H9 (cell line): ENCODE results near the gene KLK1. TPM values are rescaled to one million over a fixed set of nuclear protein-coding genes. Genes with fewer than 3 reads are reported as not detected.
"Not testable (repeated sequence)": the region's sequence is repeated elsewhere in the genome, so short reads cannot be mapped to it uniquely, and the experiment has no call there.

Source experiments
- DNase-seq: peaks from one replicate; pipeline ENCODE4 v3.0.0-alpha.2; 2017
- H2AFZ ChIP-seq: one replicate; pipeline ENCODE4 v1.6.1; 2013; ENCODE audit warnings: mild to moderate bottlenecking, low read length, control low read depth, moderate library complexity
- H2AK5ac ChIP-seq: 2 replicates; pipeline ENCODE4 v1.6.1; 2013; ENCODE audit warnings: low read length, control low read depth, mixed read lengths; ENCODE audit not compliant: insufficient read length
- H2BK120ac ChIP-seq: one replicate; pipeline ENCODE4 v1.6.1; 2013; ENCODE audit warnings: low read depth, mild to moderate bottlenecking, low read length, control low read depth, inconsistent platforms; ENCODE audit not compliant: poor library complexity, severe bottlenecking
- H2BK12ac ChIP-seq: 2 replicates; pipeline ENCODE4 v1.6.1; 2013; ENCODE audit warnings: low read length, control low read depth, mixed read lengths, low read depth; ENCODE audit not compliant: insufficient read length
- H2BK15ac ChIP-seq: 2 replicates; pipeline ENCODE4 v1.6.1; 2013; ENCODE audit warnings: low read depth, low read length, control low read depth
- H2BK20ac ChIP-seq: one replicate; pipeline ENCODE4 v1.6.1; 2013; ENCODE audit warnings: low read depth, mild to moderate bottlenecking, low read length, control low read depth, inconsistent platforms; ENCODE audit not compliant: poor library complexity, severe bottlenecking
- H2BK5ac ChIP-seq: 2 replicates; pipeline ENCODE4 v1.6.1; 2013; ENCODE audit warnings: low read length, control low read depth, mixed read lengths; ENCODE audit not compliant: insufficient read length
- H3K14ac ChIP-seq: 2 replicates; pipeline ENCODE4 v1.6.1; 2013; ENCODE audit warnings: low read length, control low read depth; ENCODE audit not compliant: insufficient read depth
- H3K18ac ChIP-seq: 2 replicates; pipeline ENCODE4 v1.6.1; 2013; ENCODE audit warnings: low read depth, mild to moderate bottlenecking, mixed read lengths, low read length, control low read depth; ENCODE audit not compliant: insufficient read length
- H3K23ac ChIP-seq: 2 replicates; pipeline ENCODE4 v1.6.1; 2013; ENCODE audit warnings: low read length, control low read depth, mixed read lengths, low read depth; ENCODE audit not compliant: insufficient read length
- H3K23me2 ChIP-seq: 2 replicates; pipeline ENCODE4 v1.6.1; 2013; ENCODE audit warnings: low read depth, mild to moderate bottlenecking, mixed read lengths, low read length, control low read depth; ENCODE audit not compliant: insufficient read length, poor library complexity, severe bottlenecking
- H3K27ac ChIP-seq: 2 replicates; pipeline ENCODE4 v1.5.1; 2013; ENCODE audit warnings: low read length, control low read depth, mixed read lengths, low read depth; ENCODE audit not compliant: insufficient read length
- H3K27me3 ChIP-seq: 2 replicates; pipeline ENCODE4 v1.6.1; 2013; ENCODE audit warnings: low read length, control low read depth, inconsistent platforms; ENCODE audit not compliant: insufficient read depth
- H3K4ac ChIP-seq: 2 replicates; pipeline ENCODE4 v1.6.1; 2013; ENCODE audit warnings: low read depth, mild to moderate bottlenecking, control low read depth, inconsistent platforms, low read length, moderate library complexity
- H3K4me1 ChIP-seq: 2 replicates; pipeline ENCODE4 v1.6.1; 2013; ENCODE audit warnings: low read length, control low read depth, inconsistent platforms; ENCODE audit not compliant: insufficient read depth
- H3K4me2 ChIP-seq: 2 replicates; pipeline ENCODE4 v1.6.1; 2013; ENCODE audit warnings: low read length, control low read depth, mixed read lengths; ENCODE audit not compliant: insufficient read length, insufficient read depth
- H3K56ac ChIP-seq: 2 replicates; pipeline ENCODE4 v1.6.1; 2013; ENCODE audit warnings: low read depth, mild to moderate bottlenecking, mixed read lengths, low read length, control low read depth; ENCODE audit not compliant: insufficient read length
- H3K79me1 ChIP-seq: 2 replicates; pipeline ENCODE4 v1.6.1; 2013; ENCODE audit warnings: low read depth, mild to moderate bottlenecking, moderate library complexity, low read length, control low read depth, inconsistent platforms; ENCODE audit not compliant: insufficient read depth, poor library complexity, severe bottlenecking
- H3K79me2 ChIP-seq: 2 replicates; pipeline ENCODE4 v1.6.1; 2013; ENCODE audit warnings: low read length, control low read depth, inconsistent platforms; ENCODE audit not compliant: insufficient read depth
- H3K9ac ChIP-seq: 2 replicates; pipeline ENCODE4 v1.6.1; 2013; ENCODE audit warnings: low read length, control low read depth, mixed read lengths; ENCODE audit not compliant: insufficient read length; ENCODE audit errors: extremely low read depth
- H3K9me3 ChIP-seq: one replicate; pipeline ENCODE4 v1.6.1; 2013; ENCODE audit warnings: low read depth, low read length, inconsistent platforms; ENCODE audit not compliant: control insufficient read depth
- H3T11ph ChIP-seq: one replicate; pipeline ENCODE4 v1.6.1; 2013; ENCODE audit warnings: mild to moderate bottlenecking, low read length, control low read depth, inconsistent platforms
- H4K20me1 ChIP-seq: one replicate; pipeline ENCODE4 v1.6.1; 2013; ENCODE audit not compliant: control insufficient read depth, insufficient read length, insufficient read depth
- H4K5ac ChIP-seq: 2 replicates; pipeline ENCODE4 v1.6.1; 2013; ENCODE audit warnings: low read depth, mild to moderate bottlenecking, mixed read lengths, low read length, control low read depth; ENCODE audit not compliant: insufficient read length
- H4K8ac ChIP-seq: replicated peaks from 2 replicates; pipeline ENCODE4 v1.6.1; 2013; ENCODE audit warnings: low read length, control low read depth, mixed read lengths, low read depth; ENCODE audit not compliant: insufficient read length
- H4K91ac ChIP-seq: 2 replicates; pipeline ENCODE4 v1.6.1; 2013; ENCODE audit warnings: low read depth, mild to moderate bottlenecking, moderate library complexity, mixed read lengths, low read length, control low read depth; ENCODE audit not compliant: insufficient read length
- H3K27ac Mint-ChIP-seq, 3 experiments: 2 replicates in 2 of 3; 3 replicates in 1 of 3; pipeline ENCODE4 v1.8.0; 2020 to 2021; ENCODE audit warnings: mixed read lengths in 3 of 3, mild to moderate bottlenecking in 1 of 3, moderate library complexity in 1 of 3
- H3K27me3 Mint-ChIP-seq: 2 replicates; pipeline ENCODE4 v1.8.0; 2021; ENCODE audit warnings: low read depth, mild to moderate bottlenecking, moderate library complexity, mixed read lengths
- H3K36me3 Mint-ChIP-seq, 3 experiments: 2 replicates in 2 of 3; 3 replicates in 1 of 3; pipeline ENCODE4 v1.8.0; 2020 to 2021; ENCODE audit warnings: low read depth in 3 of 3, mixed read lengths in 3 of 3; ENCODE audit not compliant: insufficient read depth in 1 of 3
- H3K4me1 Mint-ChIP-seq, 2 experiments: 2 replicates each; pipeline ENCODE4 v1.8.0; 2020; ENCODE audit warnings: mixed read lengths in 2 of 2
- H3K4me3 Mint-ChIP-seq, 2 experiments: 2 replicates in 1 of 2; 3 replicates in 1 of 2; pipeline ENCODE4 v1.8.0; 2020 to 2021; ENCODE audit warnings: mild to moderate bottlenecking in 2 of 2, mixed read lengths in 2 of 2, moderate library complexity in 1 of 2
- H3K9me3 Mint-ChIP-seq, 2 experiments: 2 replicates in 1 of 2; 3 replicates in 1 of 2; pipeline ENCODE4 v1.8.0; 2020; ENCODE audit warnings: mild to moderate bottlenecking in 2 of 2, mixed read lengths in 2 of 2, moderate library complexity in 1 of 2
- CTCF ChIP-seq: fragments of 200-600 bp; sonication (generic); conservative IDR thresholded peaks from 3 replicates; pipeline ENCODE4 v1.8.0; 2021; ENCODE audit warnings: antibody characterized with exemption, mild to moderate bottlenecking
- WGBS: extraction: QIAGEN DNeasy Blood & Tissue Kit; methylation state at CpG from one replicate; pipeline ENCODE4 v1.1.7; 2013; ENCODE audit warnings: missing lambda C conversion rate, low lambda C conversion rate, mixed read lengths; ENCODE audit not compliant: insufficient read length; ENCODE audit errors: extremely low coverage; 5-methylcytosine and 5-hydroxymethylcytosine counted together
- total RNA-seq: library from RNA; stranded (reverse); gene quantifications from 2 replicates; pipeline ENCODE4 v1.2.1, GENCODE V29; 2021

The KLK1 gene
- total RNA-seq, 1 experiment from 2014 or later = 2.3 TPM

DNA sequence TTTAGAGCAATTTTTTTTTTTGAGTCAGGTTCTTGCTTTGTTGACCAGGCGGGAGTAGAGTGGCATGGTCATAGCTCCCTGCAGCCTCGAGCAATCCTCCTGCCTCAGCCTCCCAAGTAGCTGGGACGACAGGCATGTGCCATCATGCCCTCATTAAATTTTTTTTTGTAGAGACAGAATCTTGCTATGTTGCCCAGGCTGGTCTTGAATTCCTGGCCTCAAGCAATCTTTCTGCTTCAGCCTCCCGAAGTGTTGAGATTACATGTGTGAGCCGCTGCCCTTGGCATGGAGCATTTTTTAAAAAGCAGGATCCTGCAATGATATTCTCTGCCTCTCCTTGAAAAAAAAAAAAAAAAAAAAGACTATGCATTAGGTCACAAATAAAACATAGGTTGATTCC is 47.5 kb downstream of the KLK1 start:
- Histone ChIP-seq H2AK5ac (no peak overlapping the region), H3K4ac (no peak overlapping the region), H4K8ac (no peak overlapping the region), H2BK20ac (no peak overlapping the region), H3K9ac (no peak overlapping the region), H4K20me1 (no peaks in the 10 kb centered on the region), H3K14ac (no peak overlapping the region), H3K4me2 (no peak overlapping the region), H2AFZ (no peak overlapping the region), H2BK12ac (no peak overlapping the region), H3K4me1 (peaks cover 2% of the 10 kb centered on the region; the same call in 1 of the 2 replicates), H3K9me3 (no peaks in the 10 kb centered on the region), H3T11ph (no peak overlapping the region), H2BK15ac (no peak overlapping the region), H3K23me2 (no peaks in the 10 kb centered on the region), H3K27me3 (peaks cover 17% of the 10 kb centered on the region; the same call in 1 of the 2 replicates), H3K27ac (no peak overlapping the region), H4K5ac (no peak overlapping the region), H3K79me1 (no peaks in the 10 kb centered on the region), H2BK120ac (no peak overlapping the region), H3K18ac (no peak overlapping the region), H3K23ac (no peak overlapping the region), H4K91ac (no peak overlapping the region), H2BK5ac (no peak overlapping the region), H3K79me2 (no peaks in the 10 kb centered on the region), H3K56ac (no peak overlapping the region)
- Mint-ChIP-seq H3K4me1 (peaks cover 14 to 23% of the 10 kb centered on the region in 2 experiments), H3K27me3 (peaks cover 92% of the 10 kb centered on the region), H3K9me3 (peaks cover 2 to 13% of the 10 kb centered on the region in 2 experiments; a peak in 4 of 5 replicates), H3K4me3 (no peak overlapping the region), H3K36me3 (no peaks in the 10 kb centered on the region), H3K27ac (no peak overlapping the region)
- DNase-seq = no peak
- no peak for TF ChIP-seq CTCF
- no CpG with 5 or more reads among the region's 5 CpGs for WGBS

DNA sequence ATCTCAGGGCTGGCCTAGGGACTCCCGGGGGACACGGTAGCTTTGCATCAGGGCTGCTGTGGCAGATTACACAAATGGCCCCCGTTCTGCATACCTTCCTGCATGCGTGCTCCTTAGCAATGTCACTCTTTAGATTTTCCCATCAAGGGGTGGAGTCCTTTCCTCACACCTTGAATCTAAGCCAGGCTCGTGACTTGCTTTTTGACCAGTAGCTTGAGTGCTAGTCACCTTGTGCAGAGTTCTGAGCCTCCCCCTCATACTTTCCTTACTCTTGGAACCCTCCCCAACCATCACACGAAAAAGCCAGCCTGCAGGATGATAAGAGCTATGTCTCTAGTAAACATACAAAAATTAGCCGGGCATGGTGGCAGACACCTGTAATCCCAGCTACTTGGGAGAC is 50.1 kb downstream of the KLK1 start:
- H3K27ac Mint-ChIP-seq = not testable (repeated sequence)

More for the DNA sequence above, 50.1 kb downstream of the KLK1 start:
- not testable (repeated sequence) for H3K9ac ChIP-seq, H4K8ac ChIP-seq, H2AK5ac ChIP-seq, H4K5ac ChIP-seq, H3T11ph ChIP-seq, DNase-seq, H3K4me2 ChIP-seq, H3K27me3 ChIP-seq, H4K91ac ChIP-seq, H3K9me3 ChIP-seq, H2BK15ac ChIP-seq, H2BK120ac ChIP-seq, H3K23ac ChIP-seq, H3K23me2 ChIP-seq, H3K14ac ChIP-seq, H3K4me3 Mint-ChIP-seq, H2BK12ac ChIP-seq, H3K56ac ChIP-seq, H2AFZ ChIP-seq, H3K36me3 Mint-ChIP-seq, H3K18ac ChIP-seq, H3K79me1 ChIP-seq, H3K79me2 ChIP-seq, H3K4ac ChIP-seq, H4K20me1 ChIP-seq, H3K27ac ChIP-seq, H2BK20ac ChIP-seq, H3K4me1 ChIP-seq, H2BK5ac ChIP-seq
- no CpG with 5 or more reads among the region's 7 CpGs for WGBS
- peaks cover 12 to 14% of the 10 kb centered on the region in 2 experiments for H3K4me1 Mint-ChIP-seq
- peaks cover 70% of the 10 kb centered on the region for H3K27me3 Mint-ChIP-seq
- peaks cover 0 to 10% of the 10 kb centered on the region in 2 experiments; a peak in 2 of 5 replicates for H3K9me3 Mint-ChIP-seq
